NAMALWA (cell line): ENCODE data around the gene NKX1-1.

ENCODE experiments used
- DNase-seq: peaks from one replicate; pipeline ENCODE4 v3.0.0-alpha.2; 2015; ENCODE audit warnings: low spot score

Gene NKX1-1

GRCh38 chr4:1385373-1386340, 20.6 kb downstream of the NKX1-1 start:
- no peak for DNase-seq

- no peak for DNase-seq
Observed at GRCh38 chr4:1384675-1385372, 21.4 kb downstream of the NKX1-1 start.

DNA sequence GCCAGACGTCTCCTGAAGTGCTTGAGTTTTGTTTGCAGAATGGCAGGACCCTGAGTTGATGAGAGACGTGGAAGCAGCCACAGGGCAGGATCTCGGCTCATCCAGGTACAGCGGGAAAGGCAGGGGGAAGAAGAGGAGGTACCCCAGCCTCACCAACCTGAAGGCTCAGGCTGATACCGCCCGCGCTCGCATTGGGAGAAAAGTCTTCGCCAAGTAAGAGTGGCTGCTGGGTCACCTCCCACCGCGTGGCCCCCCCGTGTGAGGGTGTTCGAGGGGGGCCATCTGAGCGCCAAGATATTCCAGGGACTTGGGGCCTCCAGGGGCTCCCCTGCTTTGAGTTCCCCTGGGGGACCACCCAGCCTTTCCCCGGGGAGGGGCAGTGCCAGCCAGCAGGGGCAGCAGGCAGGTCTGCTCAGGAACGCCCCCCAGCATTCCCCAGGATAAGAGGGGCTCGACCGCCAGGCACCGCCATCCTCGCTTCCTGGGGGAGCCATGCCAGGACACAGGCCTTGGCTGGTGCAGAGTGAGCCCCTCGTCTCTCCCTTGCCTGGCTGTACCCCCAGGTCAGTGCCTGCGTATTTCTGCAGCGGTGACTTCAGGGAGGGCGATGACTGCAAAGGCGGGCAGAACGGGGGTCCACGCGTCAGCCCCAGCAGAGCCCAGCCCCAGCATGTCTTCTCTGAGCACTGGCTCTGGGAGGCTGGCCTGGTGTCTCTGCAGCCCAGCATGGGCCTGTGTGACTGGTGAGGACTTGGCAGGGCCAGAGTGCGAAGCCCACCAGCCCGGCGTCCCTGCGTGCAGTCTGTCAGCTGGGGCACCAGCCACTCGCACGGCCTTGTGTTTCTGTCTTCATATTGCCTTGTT, 22.3 kb downstream of the NKX1-1 start:
- no peak for DNase-seq

DNA sequence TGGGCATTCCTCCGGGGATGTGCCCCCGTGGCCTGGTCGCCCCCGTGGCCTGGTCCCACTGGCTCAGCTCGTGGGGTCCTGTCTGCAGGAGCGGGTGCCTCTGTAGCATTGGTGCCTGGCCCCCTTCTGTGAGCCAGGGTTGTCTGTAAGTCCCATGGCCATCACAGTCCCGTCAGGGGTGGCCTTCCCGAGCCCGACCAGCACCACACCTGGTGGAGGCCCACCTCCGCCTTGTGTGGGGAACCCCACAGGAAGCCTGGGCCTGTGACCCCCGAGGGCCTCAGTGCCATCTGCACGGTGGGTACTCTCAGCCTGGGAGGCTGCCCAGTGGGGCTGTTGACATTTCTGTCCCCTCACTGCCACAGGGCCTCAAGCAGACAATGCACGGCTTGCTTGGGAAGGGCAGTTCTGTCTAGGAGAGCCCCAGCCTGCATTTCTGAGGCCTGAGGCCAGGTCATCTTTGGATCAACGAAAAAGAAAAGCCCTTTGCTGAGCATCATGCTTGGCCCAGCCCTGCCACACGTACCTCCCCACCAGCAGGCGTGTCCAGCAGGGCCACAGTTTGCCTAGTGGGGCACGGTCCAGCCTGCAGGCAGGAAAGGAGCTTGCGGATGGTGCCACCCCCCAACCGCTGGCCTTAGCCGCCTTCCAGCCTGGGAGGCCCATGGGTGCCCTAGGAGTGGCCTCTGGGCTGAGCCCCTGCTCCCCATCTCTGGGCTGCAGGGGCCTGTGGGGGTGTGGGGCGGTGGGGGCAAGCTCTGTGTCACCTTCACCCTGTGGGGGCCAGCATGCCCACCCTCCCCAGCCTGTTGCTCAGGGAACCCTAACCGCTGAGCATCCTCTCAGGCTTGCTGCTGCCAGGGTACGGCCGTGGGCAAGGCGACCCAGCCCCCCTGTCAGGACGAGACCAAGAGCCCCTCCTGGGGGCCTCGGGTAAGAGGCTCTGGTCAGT, 23.2 kb downstream of the NKX1-1 start:
- DNase-seq: no peak

- DNase-seq: no peak
Observed at GRCh38 chr4:1381944-1382541, 24.2 kb downstream of the NKX1-1 start.

DNA sequence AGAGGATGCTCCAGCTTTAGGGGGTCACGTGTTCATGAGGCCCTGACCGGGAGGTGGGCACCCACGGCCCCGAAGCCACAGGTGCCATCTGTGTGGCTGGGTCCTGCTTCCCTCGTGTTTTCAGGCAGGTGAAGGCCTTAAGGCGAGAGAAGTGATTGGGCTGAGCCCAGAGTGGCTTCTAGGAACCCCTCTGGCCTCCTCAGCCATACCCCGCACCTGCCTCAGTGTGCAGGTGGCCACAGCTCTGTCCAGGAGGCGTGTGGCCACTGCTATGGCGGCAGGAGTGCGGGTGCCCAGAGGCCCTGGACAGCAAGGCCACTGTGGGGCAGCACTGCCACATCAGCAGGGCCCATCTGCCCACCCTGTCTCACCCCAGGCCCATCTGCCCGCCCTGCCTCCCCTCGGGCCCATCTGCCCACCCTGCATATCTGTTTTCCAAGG, 25.0 kb downstream of the NKX1-1 start:
- DNase-seq: no peak

- no peak for DNase-seq
Observed at GRCh38 chr4:1380368-1381151, 25.7 kb downstream of the NKX1-1 start.

DNA sequence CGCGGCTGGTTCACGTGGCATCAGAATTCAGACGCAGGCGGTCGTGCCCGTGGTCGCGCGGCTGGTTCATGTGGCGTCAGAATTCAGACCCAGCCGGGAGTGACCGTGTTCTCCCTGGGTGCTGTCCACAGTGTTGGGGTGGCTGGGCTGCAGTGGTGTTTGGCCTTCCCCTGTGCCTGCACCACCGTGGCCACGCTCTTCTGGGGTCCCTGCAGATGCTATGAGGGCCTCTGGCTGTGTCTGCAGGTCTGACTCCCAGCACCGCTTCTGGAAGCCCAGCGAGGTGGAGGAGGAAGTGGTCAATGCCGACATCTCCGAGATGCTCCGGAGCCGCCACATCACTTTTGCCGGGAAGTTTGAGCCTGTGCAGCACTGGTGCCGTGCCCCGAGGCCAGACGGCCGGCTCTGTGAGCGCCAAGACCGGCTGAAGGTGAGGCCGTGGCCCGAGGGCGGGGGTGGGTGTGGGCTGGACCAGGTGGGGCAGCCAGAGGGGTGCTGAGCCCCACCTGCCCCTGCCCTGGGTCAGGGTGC, 26.4 kb downstream of the NKX1-1 start:
- DNase-seq: no peak

GRCh38 chr4:1379351-1379781, 26.9 kb downstream of the NKX1-1 start:
- no peak for DNase-seq

DNA sequence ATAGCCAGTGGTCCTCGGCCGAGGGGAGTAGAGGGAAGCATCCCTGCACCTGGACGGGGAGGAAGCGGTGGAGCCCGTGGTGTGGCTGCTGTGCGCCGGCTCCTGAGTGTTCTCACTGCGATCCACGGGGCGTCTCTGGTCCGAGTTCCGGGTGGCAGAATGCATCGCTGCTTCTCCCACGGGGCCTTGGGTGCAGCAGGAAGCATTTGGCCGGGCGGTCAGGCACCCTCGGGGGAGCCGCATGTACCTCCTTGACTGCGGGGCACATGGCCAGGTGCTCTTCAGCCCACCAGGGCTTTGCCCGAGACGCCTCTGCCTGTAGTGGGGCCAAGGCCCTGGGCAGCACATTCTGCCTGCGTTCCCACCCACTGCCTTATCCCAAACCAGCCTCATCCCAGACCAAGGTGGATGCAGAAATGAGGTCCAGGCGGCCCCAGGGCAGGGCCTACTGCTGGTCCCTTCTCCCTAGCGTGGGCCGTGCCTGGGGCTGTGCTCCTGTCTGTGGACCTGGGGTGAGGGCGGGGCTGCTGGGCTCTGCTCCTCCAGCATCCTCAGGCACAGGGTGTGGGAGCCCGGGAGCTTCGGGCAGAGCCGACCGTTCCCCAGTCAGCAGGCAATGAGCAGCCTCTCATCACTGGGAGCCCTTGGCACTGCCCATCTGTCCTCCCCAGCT, 27.5 kb downstream of the NKX1-1 start:
- DNase-seq: no peak

DNA sequence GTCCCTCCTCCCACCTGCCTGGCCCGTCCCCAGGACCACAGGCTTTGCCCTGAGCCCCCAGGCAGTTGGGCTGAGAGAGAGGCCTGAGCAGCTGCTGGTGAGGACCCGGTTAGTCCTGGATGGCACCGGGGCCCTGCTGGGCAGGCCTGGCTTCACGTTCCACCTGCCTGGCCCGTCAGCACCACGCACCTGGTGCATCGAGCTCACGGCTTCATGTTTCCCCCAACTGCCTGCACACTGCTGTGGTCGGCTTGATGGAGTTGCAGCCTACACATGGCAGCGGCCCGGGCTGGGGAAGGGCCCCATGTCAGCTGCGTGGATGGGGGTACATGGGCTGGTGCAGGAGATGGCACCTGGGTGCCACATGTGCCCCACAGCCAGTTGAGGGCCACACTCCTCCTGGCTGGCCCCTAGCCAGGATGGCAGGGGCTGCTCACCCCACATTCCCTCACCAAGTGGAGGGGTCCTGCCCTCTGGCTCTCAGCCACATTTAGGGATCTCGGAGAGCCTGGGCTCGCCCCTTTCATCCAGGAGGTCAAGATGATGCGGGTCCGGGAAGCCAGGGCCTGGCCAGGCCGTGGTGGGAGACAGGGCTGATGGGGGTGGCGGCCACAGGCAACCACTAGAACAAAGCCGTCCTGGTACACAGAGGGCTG, 28.5 kb downstream of the NKX1-1 start:
- no peak for DNase-seq

DNA sequence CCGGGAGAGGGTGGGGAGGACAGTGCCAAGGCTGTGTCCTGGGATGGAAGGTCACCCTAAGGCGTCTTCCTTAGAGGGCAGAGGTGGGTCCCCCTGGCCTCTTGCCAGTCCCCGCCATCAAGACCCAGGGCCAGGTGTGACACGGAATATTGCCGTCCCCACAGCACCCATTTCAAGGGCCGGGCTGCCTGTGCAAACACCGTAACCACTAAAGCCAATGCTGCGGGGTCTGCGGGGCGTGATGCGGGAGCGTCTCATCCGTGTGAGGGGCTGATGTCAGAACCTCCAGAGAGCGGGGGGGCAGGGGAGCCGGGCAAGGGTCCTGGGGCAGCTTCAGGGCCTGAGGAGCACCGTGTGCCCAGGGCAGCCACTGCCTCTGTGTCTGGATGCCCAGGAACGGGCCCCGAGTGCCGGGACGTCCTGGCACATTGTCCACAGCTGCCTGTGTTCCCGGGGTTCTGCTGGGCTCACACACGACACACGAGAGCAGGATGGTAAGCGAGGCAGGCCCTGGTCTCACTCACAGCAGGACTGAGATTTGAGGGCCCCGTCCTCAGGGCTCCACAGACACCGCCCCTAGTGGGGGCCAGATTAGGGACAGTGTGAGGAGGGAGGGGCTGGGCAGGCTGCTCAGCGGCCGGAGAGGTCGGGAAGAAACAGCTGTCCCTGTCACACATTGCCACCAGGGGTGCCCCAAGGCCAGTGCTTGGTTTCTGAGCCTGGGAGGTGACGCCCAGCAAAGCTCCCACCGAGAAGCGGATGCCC, 29.2 kb downstream of the NKX1-1 start:
- DNase-seq: no peak

DNA sequence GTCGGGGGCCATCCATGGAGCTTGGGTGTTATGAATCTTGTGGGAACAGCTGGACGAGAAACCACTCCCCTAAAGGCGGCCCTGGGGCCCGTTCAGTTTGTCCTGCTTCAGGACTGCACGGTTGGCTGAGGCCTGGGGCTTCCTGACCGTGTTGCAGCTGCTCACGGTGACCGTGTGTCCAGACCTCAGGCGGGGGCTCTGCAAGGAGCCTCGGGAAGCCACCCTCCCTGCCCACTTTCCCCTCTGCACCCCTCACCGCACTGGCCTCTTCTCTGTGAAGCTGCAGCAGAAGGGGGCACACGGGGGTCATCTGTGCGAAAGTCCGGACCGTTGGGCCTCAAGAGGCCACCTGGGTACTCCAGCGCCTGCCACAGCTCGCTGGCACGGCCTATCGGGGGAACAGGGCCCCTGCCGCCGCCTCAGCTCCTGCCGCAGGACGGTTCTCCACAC, 29.8 kb downstream of the NKX1-1 start:
- no peak for DNase-seq

DNA sequence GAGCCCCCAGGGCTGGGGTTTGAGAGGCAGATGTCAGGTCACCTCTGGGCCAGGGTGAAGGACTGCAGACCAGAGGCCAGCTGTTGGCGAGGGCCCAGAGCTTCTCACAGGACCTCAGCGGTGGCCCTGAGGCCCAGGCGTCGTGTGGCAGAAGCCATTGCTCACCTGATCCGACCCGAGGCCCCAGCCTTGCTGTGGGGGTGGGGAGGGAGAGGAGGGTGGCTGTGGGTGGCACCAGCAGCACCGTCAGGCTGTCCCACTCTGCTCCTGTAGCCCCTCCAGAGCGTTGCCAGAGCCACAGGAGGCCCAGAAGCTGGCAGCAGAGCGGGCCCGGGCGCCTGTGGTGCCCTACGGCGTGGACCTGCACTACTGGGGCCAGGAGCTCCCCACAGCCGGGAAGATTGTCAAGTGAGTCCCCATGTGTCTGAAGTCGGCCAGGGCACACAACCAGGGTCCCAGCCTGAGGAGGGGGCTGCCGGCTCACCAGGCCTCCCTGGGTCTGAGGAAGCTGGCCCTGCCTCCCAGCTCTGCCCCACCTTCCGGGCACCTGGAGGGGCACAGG, 30.4 kb downstream of the NKX1-1 start:
- no peak for DNase-seq

DNA sequence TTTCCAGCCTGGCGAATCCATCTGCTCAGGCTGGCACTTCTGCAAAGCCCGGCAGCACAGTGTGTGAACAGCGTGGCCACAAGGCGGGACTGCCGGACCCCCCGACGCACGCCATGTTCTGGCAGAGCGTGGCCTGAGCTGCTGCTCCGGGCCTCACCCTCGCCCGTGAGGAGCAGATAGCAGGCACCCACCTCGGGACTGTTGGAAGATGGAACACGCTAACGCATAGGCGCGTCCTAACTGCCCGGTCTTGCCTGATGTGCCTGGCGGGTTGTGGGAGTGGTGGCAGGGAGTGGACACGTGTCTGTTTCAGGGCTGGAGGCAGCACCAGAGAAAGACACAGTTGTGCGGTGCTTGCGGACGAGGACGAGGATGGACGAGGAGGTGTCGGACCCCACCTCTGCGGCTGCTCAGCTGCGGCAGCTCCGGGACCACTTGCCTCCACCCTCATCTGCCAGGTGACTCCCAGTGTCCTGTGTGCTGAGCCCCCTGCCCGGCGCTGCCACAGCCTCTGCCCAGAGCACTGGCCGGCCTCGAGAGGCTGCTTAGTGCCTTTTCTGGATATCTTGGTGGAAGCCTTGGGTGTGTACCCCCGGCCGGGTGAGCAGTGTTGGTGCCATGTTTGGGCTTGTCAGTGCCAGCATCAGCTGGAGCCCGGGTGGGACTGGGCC, 31.1 kb downstream of the NKX1-1 start:
- no peak for DNase-seq

DNA sequence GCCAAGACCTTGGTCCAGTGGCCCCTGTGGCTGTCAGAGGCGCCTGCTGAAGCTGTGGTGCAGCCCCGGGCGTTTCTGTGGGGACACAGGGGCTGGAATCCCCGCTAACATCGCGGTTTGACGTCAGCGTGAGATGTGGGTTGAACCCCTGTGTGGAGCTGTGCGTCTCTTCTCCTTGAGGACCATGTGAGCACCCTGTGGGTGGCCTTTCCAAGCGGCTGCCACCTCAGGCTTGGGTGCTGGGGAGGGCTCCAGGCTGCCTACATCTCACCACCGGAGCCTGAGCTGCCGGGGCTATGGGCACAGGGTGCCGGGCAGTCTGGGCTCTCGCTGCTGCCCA, 31.6 kb downstream of the NKX1-1 start:
- DNase-seq: no peak
